SK-N-MC (cell line): ENCODE measurements around the gene TES.

Experiments used
- FOXP2 ChIP-seq: optimal IDR thresholded peaks from 2 replicates; pipeline ENCODE3; 2011; ENCODE audit warnings: mild to moderate bottlenecking, moderate library complexity; ENCODE audit not compliant: insufficient read depth; ENCODE audit errors: extremely low read length, control extremely low read depth
- POLR2AphosphoS5 ChIP-seq: IDR thresholded peaks from 2 replicates; pipeline ENCODE4 v1.6.1; 2012; ENCODE audit warnings: mild to moderate bottlenecking, low read depth, low read length, borderline replicate concordance

DNA sequence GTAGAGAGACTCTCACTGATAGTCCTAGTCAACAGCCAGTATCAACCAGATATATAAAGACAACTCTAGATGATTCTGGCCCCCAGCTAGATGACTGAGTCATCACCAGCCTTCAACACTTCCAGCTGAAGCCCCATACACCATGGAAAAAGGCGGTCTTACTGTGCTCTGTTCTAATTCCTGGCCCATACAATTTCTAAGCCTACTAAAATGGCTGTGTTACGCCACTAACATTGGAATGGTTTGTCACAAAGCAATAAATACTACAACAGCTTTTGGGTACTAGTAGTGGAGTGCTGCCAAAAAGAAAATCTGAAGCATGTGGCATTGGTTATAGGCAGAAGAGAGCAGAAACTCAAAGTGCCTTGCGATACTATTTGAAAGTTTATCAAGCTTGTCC lies 13.0 kb upstream of the TES start:
- TF ChIP-seq FOXP2, result peak; percentile 25
- no peak for TF ChIP-seq POLR2AphosphoS5
